Tibial nerve (tissue), 4 donors: ENCODE data around the gene TTC23. TPM values are rescaled to one million over a fixed set of nuclear protein-coding genes. Genes with fewer than 3 reads are reported as not detected.

Experiments used
- DNase-seq, 2 donors: peaks; one replicate each; pipeline ENCODE4 v3.0.0-alpha.2; 2019; ENCODE audit warnings: low spot score in 2 of 2
- H3K27ac ChIP-seq, 4 donors: fragments of 200-600 bp; sonication (generic) in 3 of 4; one replicate each; pipeline ENCODE4 v1.5.1; 2017 to 2019; ENCODE audit warnings: mild to moderate bottlenecking in 1 of 4
- H3K27me3 ChIP-seq, 2 donors: fragments of 200-600 bp; sonication (generic) in 1 of 2; one replicate each; pipeline versions ENCODE4 v1.5.1 to v1.6.0; 2017 to 2019
- H3K36me3 ChIP-seq, 3 donors: fragments of 200-600 bp; sonication (generic); one replicate each; pipeline ENCODE4 v1.5.1; 2018 to 2019
- H3K4me1 ChIP-seq, 4 donors: fragments of 200-600 bp; sonication (generic) in 3 of 4; one replicate each; pipeline ENCODE4 v1.5.1; 2017 to 2019
- H3K4me3 ChIP-seq, 4 donors: fragments of 200-600 bp; sonication (generic) in 3 of 4; one replicate each; pipeline ENCODE4 v1.5.1; 2017 to 2019; ENCODE audit warnings: mild to moderate bottlenecking in 1 of 4, moderate library complexity in 1 of 4
- H3K9me3 ChIP-seq, 4 donors: fragments of 200-600 bp; sonication (generic) in 3 of 4; one replicate each; pipeline ENCODE4 v1.5.1; 2017 to 2019
- EP300 ChIP-seq, 2 donors: sonication (generic); formaldehyde crosslinking; IDR thresholded peaks; one replicate each; pipeline ENCODE4 v1.6.1; 2017; ENCODE audit warnings: antibody characterized with exemption in 2 of 2, mild to moderate bottlenecking in 1 of 2
- POLR2A ChIP-seq, 2 donors: fragments of 450-650 bp; IDR thresholded peaks; one replicate each; pipeline ENCODE4 v1.6.1; 2017; ENCODE audit warnings: antibody characterized with exemption in 2 of 2, mild to moderate bottlenecking in 2 of 2, moderate library complexity in 2 of 2
- WGBS, 2 donors: methylation state at CpG; one replicate each; pipeline ENCODE4 v1.1.5; 2018; 5-methylcytosine and 5-hydroxymethylcytosine counted together
- total RNA-seq, 4 donors: library from RNA; depleted of rRNA; stranded (reverse); fragments of >200 nt; gene quantifications; one replicate each; pipeline ENCODE4 v1.1.0, GENCODE V29; 2016
- TF ChIP-seq, protein P1 (sequence below), 5 experiments: fragments of 200-600 bp in 3 of 5; fragments of 450-650 bp in 2 of 5; sonication (generic) in 3 of 5; IDR thresholded peaks; one replicate each; pipeline ENCODE4 v1.5.1; 2016 to 2019; ENCODE audit warnings: antibody characterized with exemption in 5 of 5, mild to moderate bottlenecking in 3 of 5, moderate library complexity in 2 of 5

TTC23 gene
- total RNA-seq, 4 donors from 2014 or later = 19.3 to 59.2 (median 25.7) TPM

DNA sequence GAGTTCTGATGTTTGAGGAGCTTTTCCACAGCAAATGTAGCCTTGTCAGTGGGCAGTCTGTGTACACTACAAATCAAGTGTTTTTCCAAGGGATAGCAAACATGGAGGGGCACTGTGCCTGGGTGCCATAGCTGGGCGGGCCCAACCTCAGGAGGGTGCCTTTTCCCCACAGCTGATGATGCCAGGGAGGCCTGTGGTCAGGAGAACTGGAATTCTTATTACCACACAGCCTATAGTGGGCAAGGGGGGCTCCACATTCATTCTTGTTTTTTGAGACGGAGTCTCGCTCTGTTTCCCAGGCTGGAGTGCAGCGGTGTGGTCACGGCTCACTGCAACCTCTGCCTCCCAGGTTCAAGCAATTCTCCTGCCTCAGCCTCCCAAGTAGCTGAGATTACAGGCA lies 102.7 kb downstream of the TTC23 start:
- DNase-seq = no peak
- Histone ChIP-seq H3K9me3 (no peaks in the 10 kb centered on the region), H3K27me3 (no peaks in the 10 kb centered on the region), H3K36me3 (peaks cover 0 to 50% (median 0%) of the 10 kb centered on the region in 3 donors), H3K27ac (no peak overlapping the region), H3K4me3 (no peak overlapping the region), H3K4me1 (peaks cover 0 to 18% (median 9%) of the 10 kb centered on the region in 4 donors)
- TF ChIP-seq POLR2A (IDR thresholded peaks at IDR 0.05) = no peak
- no peak for TF ChIP-seq EP300 (IDR thresholded peaks at IDR 0.05)
- TF ChIP-seq, protein P1, sequence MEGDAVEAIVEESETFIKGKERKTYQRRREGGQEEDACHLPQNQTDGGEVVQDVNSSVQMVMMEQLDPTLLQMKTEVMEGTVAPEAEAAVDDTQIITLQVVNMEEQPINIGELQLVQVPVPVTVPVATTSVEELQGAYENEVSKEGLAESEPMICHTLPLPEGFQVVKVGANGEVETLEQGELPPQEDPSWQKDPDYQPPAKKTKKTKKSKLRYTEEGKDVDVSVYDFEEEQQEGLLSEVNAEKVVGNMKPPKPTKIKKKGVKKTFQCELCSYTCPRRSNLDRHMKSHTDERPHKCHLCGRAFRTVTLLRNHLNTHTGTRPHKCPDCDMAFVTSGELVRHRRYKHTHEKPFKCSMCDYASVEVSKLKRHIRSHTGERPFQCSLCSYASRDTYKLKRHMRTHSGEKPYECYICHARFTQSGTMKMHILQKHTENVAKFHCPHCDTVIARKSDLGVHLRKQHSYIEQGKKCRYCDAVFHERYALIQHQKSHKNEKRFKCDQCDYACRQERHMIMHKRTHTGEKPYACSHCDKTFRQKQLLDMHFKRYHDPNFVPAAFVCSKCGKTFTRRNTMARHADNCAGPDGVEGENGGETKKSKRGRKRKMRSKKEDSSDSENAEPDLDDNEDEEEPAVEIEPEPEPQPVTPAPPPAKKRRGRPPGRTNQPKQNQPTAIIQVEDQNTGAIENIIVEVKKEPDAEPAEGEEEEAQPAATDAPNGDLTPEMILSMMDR (IDR thresholded peaks at IDR 0.05) = no peak
- 98% methylated on average over 5 of the region's 5 CpGs for WGBS, 2 donors

GRCh38 chr15:99145778-99146177 lies 103.6 kb downstream of the TTC23 start:
- H3K27ac ChIP-seq = no peak overlapping the region
- peaks cover 0 to 44% (median 0%) of the 10 kb centered on the region in 3 donors for H3K36me3 ChIP-seq
- no peak overlapping the region for H3K4me3 ChIP-seq
- no peak for DNase-seq
- TF ChIP-seq, protein P1 (IDR thresholded peaks at IDR 0.05) = no peak
- TF ChIP-seq EP300 (IDR thresholded peaks at IDR 0.05) = no peak
- no peak for TF ChIP-seq POLR2A (IDR thresholded peaks at IDR 0.05)
- WGBS, 2 donors = 97 to 99% methylated on average over 6 of the region's 6 CpGs
- H3K4me1 ChIP-seq = peaks cover 0 to 18% (median 9%) of the 10 kb centered on the region in 4 donors
- no peaks in the 10 kb centered on the region for H3K27me3 ChIP-seq
- H3K9me3 ChIP-seq = no peaks in the 10 kb centered on the region

GRCh38 chr15:99145005-99145404 lies 104.4 kb downstream of the TTC23 start:
- 86 to 87% methylated on average over 10 of the region's 10 CpGs for WGBS, 2 donors

DNA sequence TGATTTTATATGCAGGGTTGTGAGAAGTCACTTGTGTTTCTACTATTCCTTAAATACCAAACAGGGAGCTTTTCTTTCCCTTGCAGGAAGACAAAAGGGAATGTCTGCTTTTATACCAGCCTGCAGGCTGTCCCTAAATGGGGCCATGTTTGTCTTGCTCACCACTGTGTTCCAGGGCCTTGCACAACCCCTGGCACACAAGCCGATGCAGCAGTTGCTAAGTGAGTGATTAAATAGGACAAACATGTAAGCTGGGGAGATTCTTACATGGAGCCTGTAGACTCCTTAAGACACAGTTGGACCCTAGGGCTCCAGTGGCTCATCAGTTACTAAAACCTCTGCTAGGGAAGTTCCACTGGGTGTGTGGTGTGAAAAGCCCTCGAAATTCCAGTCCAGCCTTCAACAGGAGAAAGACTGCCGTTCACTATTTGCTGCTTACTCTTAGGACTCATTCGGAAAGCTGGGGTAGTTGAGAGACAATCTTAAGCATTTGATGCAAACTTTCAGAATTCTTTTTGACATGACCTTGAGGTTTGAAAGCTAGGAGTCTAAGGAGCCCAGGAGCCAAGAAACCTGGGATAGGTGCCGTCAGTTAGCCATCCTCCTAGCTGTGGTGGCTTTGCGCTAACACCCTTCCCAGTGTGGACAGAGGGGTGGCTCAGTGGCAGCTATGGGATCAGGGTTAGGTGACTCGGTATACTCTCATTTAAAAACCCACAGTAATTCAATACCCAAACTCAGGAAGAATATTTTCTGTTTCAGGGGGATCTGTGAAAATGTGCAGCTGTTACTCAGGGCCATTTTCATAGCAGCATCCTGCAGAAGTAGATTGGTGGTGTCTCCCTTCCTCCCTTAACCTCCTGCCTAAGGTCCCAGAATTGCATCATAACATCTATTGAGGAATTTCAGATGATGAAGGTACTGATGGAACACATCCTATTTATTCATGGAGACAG lies 105.4 kb downstream of the TTC23 start:
- Histone ChIP-seq H3K4me3 (no peak overlapping the region), H3K36me3 (peaks cover 0 to 33% (median 0%) of the 10 kb centered on the region in 3 donors), H3K9me3 (no peaks in the 10 kb centered on the region), H3K27ac (peak overlapping the region in 2 of 4 donors; percentile 57 to 75), H3K4me1 (peaks cover 0 to 18% (median 9%) of the 10 kb centered on the region in 4 donors), H3K27me3 (no peaks in the 10 kb centered on the region)
- WGBS, 2 donors = 76 to 79% methylated on average over 7 of the region's 7 CpGs
- TF ChIP-seq EP300 (IDR thresholded peaks at IDR 0.05) (peak in 1 of 2 donors; percentile 74), POLR2A (IDR thresholded peaks at IDR 0.05) (no peak)
- peak; percentile 51 to 68 for DNase-seq

More at GRCh38 chr15:99145005-99145404, 104.4 kb downstream of the TTC23 start:
- H3K27ac ChIP-seq = no peak overlapping the region
- TF ChIP-seq, protein P1 (IDR thresholded peaks at IDR 0.05) = no peak
- TF ChIP-seq EP300 (IDR thresholded peaks at IDR 0.05) (no peak), POLR2A (IDR thresholded peaks at IDR 0.05) (no peak)
- H3K9me3 ChIP-seq = no peaks in the 10 kb centered on the region
- H3K27me3 ChIP-seq = no peaks in the 10 kb centered on the region
- H3K4me1 ChIP-seq = peaks cover 0 to 18% (median 9%) of the 10 kb centered on the region in 4 donors
- H3K4me3 ChIP-seq = no peak overlapping the region
- H3K36me3 ChIP-seq = peaks cover 0 to 38% (median 0%) of the 10 kb centered on the region in 3 donors
- no peak for DNase-seq

DNA sequence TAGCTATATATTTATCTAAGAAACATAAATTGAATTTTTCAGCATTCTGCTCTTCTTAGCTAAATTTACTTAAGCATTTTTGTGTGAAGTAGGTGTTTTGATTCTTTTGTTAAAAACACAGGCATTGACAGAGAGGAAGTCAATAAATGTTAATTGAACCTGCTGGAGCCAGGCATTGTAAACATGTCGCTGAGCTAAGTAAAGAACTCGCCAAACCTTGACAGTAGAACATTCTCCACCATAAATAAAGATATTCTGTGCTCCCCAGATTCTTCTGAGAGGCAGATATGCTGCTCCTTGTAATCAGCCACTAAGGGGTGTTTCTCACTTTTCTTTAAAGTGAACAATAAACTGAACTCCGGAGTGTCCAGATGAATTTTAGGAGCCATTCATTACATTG lies 106.1 kb downstream of the TTC23 start:
- no peak overlapping the region for H3K4me3 ChIP-seq
- TF ChIP-seq POLR2A (IDR thresholded peaks at IDR 0.05) (no peak), EP300 (IDR thresholded peaks at IDR 0.05) (no peak)
- TF ChIP-seq, protein P1 (IDR thresholded peaks at IDR 0.05) = no peak
- WGBS, 2 donors = 50 to 53% methylated on average over 3 of the region's 3 CpGs
- H3K9me3 ChIP-seq = no peaks in the 10 kb centered on the region
- peak overlapping the region in 2 of 4 donors; percentile 43 to 57 for H3K27ac ChIP-seq
- peaks cover 0 to 18% (median 9%) of the 10 kb centered on the region in 4 donors for H3K4me1 ChIP-seq
- H3K27me3 ChIP-seq = no peaks in the 10 kb centered on the region
- no peak for DNase-seq
- peaks cover 0 to 33% (median 0%) of the 10 kb centered on the region in 3 donors for H3K36me3 ChIP-seq
